NCI-H1436 (cell line): Measurements from ENCODE around the gene PPP4R3A.
"Not testable (repeated sequence)": the region's sequence is repeated elsewhere in the genome, so short reads cannot be mapped to it uniquely, and the experiment has no call there.

Source experiments
- DNase-seq: peaks from one replicate; lab custom pipeline; 2025; lab: John Stamatoyannopoulos, UW

The PPP4R3A gene

GRCh38 chr14:91503000-91503504 lies 7.1 kb downstream of the PPP4R3A start:
- DNase-seq = no peak

DNA sequence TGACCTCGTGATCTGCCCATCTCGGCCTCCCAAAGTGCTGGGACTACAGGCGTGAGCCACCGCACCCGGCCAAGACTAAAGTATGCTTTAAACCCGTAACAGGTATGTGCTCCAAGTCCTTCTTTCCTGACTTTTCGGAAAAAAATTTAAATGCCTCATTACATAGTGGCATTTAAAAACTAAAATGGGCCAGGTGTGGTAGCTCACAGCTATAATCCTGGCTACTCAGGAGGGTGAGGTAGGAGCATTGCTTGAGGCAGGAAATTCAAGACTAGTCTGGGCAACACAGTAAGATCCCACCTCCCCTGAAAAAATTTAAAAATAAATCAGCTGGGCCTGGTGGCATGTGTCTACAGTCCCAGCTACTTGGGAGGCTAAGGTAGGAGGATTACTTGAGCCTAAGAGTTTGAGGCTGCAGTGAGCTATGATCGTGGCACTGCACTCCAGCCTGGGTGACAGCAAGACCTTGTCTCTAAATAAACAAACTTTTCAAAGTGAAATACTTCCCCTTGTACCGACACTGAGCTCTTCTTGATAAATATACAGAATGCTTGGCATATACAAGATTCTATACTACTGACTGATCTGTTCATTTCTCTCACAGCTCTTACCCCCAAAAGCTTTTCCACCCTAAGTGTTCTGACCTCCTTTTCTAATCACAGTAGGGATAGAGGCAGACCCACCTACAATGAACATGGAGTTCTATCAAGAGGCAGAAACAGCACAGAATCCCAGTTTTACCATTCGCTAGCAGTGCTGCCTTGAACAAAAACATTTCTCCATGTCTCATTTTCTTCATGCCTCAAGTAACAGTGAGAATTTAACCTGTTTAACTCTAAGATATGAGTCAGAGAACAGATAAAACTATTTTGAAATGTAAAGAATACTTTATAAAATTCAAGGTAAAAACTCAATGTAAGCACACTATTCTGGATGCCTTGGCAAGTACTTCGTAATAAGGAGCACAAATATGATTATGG lies 7.9 kb downstream of the PPP4R3A start:
- DNase-seq = no peak

DNA sequence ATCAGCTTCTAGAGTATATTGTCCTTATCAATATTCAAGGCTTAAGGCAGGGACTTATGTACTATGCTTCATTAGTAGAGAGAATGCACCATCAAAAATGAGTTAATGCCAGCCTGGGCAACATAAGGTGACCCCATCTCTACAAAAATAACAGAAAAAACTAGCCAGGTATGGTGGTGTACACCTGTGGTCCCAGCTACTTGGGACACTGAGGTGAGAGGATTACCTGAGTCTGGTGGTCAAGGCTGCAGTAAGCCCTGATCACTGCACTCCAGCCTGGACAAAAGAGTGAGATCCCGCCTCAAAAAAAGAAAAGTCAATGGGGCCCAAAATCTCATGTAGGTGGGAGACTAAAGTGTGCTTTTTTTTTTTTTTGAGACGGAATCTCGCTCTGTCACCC lies 8.8 kb downstream of the PPP4R3A start:
- no peak for DNase-seq

DNA sequence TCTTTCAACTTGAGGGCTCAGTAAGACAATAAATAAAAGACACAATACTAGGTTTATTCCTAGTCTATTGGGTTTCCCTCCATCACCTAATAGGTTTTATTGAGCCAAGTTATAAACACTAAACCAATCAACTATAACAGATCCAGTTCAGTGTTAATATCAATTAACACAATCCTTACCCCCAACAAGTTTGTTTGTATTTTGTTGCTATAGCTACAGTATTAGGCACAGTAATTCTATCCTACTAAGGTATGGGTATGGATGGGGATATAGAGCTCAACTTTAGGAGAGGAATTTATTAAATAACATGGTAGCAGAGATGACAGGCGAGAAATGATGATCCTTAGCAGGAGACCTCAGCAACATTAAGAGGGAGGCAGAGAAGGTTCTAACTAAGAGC lies 13.3 kb downstream of the PPP4R3A start:
- no peak for DNase-seq

DNA sequence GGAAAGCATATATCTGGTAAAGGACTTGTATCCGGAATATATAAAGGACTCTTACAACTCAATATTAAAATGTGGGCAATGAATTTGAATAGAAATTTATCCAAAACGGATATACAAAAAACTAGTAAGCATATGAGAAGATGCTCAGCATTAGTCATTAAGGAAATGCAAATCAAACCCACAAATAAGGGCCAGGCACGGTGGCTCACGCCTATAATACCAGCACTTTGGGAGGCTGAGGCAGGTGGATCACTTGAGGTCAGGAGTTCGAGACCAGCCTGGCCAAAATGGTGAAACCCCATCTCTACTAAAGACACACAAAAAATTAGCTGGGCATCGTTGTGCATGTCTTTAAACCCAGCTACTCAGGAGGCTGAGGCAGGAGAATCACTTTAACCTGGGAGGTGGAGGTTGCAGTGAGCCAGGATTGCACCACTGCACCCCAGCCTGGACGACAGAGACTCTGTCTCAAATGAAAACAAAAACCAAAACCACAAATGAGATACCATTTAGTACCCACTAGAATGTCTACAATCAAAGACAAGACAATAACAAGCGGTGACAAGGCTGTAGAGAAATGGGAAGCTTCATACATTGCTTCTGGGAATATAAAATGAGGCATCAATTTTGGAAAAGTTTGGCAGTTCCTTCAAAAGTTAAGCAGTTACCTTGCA lies 15.6 kb downstream of the PPP4R3A start:
- not testable (repeated sequence) for DNase-seq

GRCh38 chr14:91493169-91493568 lies 16.9 kb downstream of the PPP4R3A start:
- no peak for DNase-seq

DNA sequence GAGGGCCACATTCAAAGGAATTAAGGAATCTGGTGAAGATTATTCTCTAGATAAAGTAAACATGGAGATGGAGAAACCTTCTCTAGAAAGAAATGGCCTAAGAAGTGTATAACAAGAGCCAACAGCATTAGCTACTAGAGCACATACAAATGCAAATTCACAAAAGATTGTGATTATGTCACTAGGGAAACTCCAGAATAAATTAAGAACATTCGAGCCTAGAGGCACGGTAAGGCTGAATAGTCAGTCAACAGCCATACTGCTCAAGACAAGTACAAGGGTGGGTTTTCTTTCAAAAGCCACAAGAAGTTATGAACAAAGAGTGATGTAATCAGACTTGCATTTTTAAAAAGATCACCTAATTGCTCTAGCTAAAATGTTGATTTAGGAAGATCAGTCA lies 25.4 kb downstream of the PPP4R3A start:
- DNase-seq = no peak

DNA sequence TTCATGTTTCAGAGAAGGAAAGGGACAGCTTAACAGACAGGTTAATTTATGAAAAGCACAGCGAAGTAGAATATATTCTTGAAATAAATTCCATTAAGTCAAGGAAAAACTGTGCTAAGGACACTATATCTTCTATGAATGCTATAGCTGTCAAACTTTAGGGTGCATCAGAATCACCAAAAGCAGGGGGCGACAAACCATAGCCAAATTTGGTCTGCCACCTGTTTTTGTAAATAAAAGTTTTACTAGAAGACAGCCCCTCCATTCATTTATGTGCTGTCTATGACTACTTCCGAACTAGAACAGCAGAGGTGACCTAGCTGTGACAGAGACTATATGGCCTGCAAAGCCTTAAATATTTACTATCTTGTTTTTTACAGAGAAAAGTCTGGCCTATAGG lies 25.9 kb downstream of the PPP4R3A start:
- DNase-seq = no peak

- no peak for DNase-seq
Measured at GRCh38 chr14:91482263-91483013, 27.7 kb downstream of the PPP4R3A start.

DNA sequence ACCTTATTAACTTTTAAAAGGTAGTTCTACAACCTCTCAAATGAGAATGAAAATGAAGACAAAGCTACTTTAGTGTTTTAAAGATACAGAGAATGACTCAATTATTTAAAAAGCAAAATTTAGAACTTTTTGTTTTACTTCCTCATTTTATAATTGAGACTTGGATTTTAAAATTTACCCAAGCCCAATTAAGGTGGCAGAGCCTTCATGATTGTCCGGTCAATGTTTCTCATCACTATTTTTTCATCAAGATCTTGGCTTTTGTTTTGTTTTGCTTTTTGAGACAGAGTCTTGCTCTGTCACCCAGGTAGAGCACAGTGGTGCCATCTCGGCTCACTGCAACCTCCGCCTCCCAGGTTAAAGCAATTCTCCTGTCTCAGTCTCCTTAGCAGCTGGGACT lies 32.7 kb downstream of the PPP4R3A start:
- DNase-seq = no peak

GRCh38 chr14:91473046-91473445 lies 37.1 kb downstream of the PPP4R3A start:
- no peak for DNase-seq

DNA sequence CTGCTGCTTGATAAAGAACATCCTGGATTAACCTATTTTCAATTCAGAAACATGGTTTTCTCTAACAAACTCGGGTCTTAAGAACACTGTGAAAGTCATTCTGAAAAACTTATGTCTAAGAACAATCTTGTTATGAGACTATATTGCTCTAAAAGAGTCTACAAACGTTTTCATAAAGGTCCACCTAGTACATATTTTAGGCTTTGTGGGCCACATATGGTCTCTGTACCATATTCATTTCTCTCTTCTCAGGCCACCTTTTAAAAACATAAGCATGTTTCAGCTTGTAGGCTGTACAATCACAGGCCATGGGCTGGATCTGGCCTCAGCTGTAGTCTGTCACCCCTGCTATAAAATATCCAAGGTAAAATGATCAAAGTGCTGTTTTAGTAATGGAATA lies 39.9 kb downstream of the PPP4R3A start:
- DNase-seq = no peak

DNA sequence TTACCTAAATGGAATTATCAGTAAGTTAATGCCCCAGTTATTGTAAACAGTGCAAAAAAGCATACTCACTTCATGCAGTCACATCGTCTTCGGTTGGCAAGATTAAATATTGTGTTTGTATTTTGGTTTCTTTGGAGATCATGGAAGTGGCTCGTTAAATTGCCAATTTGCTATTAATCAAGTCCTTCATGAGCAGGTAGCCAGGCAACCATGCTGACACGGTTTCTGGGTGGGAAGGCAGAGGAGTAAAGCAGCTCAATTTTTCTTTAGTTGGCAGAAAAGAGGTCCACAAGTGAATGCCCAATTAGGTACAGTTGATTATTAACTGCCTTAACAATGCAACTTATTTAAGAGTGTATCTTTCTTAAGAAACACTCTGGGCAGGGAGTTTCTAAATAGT lies 43.9 kb downstream of the PPP4R3A start:
- DNase-seq = peak; percentile 28

GRCh38 chr14:91464615-91465205 lies 45.4 kb downstream of the PPP4R3A start:
- DNase-seq = no peak

DNA sequence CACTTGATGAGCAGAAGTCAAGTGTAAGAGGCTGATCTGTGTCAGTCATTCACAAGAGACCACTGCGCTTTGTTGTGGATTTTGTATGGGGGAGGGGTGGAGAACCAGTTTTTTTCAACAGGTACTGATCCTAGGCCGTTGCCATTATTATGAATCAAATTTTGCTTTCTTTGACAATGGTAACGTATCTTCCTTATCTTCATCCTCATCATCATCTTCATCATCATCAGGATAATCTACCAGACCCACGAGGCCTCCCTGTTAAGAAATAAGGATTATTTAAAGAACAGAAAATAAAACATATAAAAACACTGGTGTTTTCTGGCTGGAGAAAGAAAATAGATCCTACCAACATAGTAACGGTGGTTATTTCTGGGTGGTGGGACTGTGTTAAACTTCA lies 51.5 kb downstream of the PPP4R3A start:
- DNase-seq = no peak

DNA sequence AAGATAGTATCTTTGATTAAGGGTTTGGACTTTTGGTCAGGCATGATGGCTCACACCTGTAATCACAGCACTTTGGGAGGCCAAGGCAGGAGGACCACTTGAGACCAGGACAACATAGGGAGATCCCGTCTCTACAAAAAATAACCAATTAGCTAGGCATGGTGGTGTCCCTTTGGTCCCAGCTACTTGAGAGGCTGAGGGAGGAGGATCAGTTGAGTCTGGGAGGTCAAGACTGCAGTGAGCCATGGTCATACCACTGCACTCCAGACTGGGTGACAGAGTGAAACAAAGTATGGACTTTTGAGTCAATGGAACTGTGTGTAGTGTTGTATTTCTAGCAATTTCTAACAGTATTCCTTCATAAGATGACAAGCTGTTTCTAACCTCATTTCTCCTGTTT lies 53.8 kb downstream of the PPP4R3A start:
- no peak for DNase-seq

DNA sequence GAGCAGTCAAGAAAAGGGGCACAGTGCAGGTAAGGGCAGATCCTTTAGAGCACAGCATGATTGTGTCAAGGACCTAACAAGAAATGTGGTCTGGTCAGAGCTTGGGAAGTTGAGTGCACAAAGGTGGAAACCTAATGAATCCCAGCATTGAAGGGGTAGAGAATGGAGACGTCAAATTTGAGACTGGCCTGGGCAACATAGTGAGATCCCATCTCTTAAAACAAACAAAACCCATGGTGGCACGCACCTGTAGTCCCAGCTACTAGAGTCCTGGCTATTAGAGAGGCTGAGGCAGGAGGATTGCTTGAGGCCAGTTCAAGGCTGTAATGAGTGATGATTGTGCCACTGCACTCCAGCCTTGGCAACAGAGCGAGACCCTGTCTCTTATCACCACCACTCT lies 55.5 kb downstream of the PPP4R3A start:
- DNase-seq = no peak

GRCh38 chr14:91454155-91454554 lies 56.0 kb downstream of the PPP4R3A start:
- DNase-seq = no peak

GRCh38 chr14:91453744-91454143 lies 56.4 kb downstream of the PPP4R3A start:
- no peak for DNase-seq

DNA sequence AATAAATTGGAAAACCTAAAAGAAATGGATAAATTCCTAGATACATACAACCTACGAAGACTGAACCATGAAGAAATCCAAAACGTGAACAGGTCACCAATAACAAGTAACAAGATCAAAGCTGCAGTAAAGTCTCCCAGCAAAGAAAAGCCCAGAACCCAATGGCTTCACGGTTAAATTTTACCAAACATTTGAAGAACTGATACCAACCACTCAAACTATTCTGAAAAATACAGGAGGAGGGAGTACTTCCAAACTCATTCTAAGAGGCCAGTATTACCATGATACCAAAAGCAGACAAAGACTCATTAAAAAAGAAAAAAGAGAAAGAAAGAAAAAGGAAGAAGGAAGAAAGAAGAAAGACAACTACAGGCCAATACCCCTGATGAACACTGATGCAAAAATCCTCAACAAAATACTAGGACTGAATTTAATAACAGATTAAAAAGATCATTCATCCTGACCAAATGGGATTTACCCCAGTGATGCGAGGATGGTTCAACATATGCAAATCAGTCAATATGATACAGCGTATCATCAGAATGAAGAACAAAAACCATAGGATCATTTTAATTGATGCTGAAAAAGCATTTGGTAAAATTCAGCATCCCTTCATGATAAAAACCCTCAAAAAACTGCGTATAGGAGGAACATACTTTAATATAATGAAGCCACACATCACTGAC lies 65.6 kb downstream of the PPP4R3A start:
- DNase-seq = no peak

- DNase-seq = no peak
Measured at GRCh38 chr14:91439345-91439744, 70.8 kb downstream of the PPP4R3A start.
